Measurements from ENCODE around the gene SLC35B4. TPM values are rescaled to one million over a fixed set of nuclear protein-coding genes. Genes with fewer than 3 reads are reported as not detected.

The SLC35B4 gene
- total RNA-seq, 1 experiment from 2014 or later, result 21.6 TPM

GRCh38 chr7:134357486-134357885 lies 40.8 kb upstream of the SLC35B4 start:
- Histone ChIP-seq H3K27me3 (ENCODE audit: control insufficient read depth, insufficient read depth, low read length) (peaks cover 9% of the 10 kb centered on the region; the same call in 1 of the 2 replicates), H3K4me1 (ENCODE audit: control insufficient read depth, insufficient read depth, low read length) (no peaks in the 10 kb centered on the region), H3K36me3 (ENCODE audit: control insufficient read depth, insufficient read depth, low read length) (no peaks in the 10 kb centered on the region), H3K9me3 (ENCODE audit: control insufficient read depth, insufficient read depth, low read depth, low read length) (no peaks in the 10 kb centered on the region), H3K4me3 (ENCODE audit: low read depth in 2 of 2, low read length in 2 of 2) (no peak overlapping the region), H3K27ac (ENCODE audit: low read length) (no peak overlapping the region)
- in situ Hi-C loops (cut with HindIII; ENCODE audit: low pct_unique_long_range_greater_than_20kb, low sequenced_read_pairs) (no loop called here), intact Hi-C loops (cut with micrococcal nuclease; ENCODE audit: unreplicated experiment) (loop anchor here (10.0 kb wide), 1 partner anchor 213 kb away; no protein-coding TSS in a partner anchor)
- TF ChIP-seq TCF7L2 (IDR thresholded peaks at IDR 0.05; ENCODE audit: low read depth, low read length) (no peak), CTCF (IDR thresholded peaks at IDR 0.05) (no peak), REST (IDR thresholded peaks at IDR 0.05; ENCODE audit: insufficient read depth in 1 of 2, low read depth in 2 of 2, low read length in 1 of 2) (no peak), SIN3A (IDR thresholded peaks at IDR 0.05; ENCODE audit: borderline replicate concordance, insufficient read depth, low read depth, low read length) (no peak), POLR2AphosphoS5 (IDR thresholded peaks at IDR 0.05; ENCODE audit: low read depth, low read length) (no peak)
- DNase-seq (ENCODE audit: low read depth, low spot score) (no peak), ATAC-seq (no peak)
- no TSS peak for BruUV-seq (replicated peaks)
- ChIA-PET CTCF (interaction anchor here (0.6 to 2.1 kb wide), 3 partner anchors 75 to 855 kb away, joined by 3 to 4 read pairs (median 3); no protein-coding TSS in a partner anchor), POLR2A (no interaction called here)

- in situ Hi-C loops (cut with HindIII; ENCODE audit: low pct_unique_long_range_greater_than_20kb, low sequenced_read_pairs), result no loop called here
- ChIA-PET CTCF (no interaction called here), POLR2A (no interaction called here)
- no peaks in the 10 kb centered on the region for H3K4me1 ChIP-seq (ENCODE audit: control insufficient read depth, insufficient read depth, low read length)
- no peak overlapping the region for H3K4me3 ChIP-seq (ENCODE audit: low read depth in 2 of 2, low read length in 2 of 2)
- no peak overlapping the region for H3K27ac ChIP-seq (ENCODE audit: low read length)
- H3K27me3 ChIP-seq (ENCODE audit: control insufficient read depth, insufficient read depth, low read length), result peaks cover 9% of the 10 kb centered on the region; the same call in 1 of the 2 replicates
- H3K9me3 ChIP-seq (ENCODE audit: control insufficient read depth, insufficient read depth, low read depth, low read length), result no peaks in the 10 kb centered on the region
- no peaks in the 10 kb centered on the region for H3K36me3 ChIP-seq (ENCODE audit: control insufficient read depth, insufficient read depth, low read length)
- intact Hi-C loops (cut with micrococcal nuclease; ENCODE audit: unreplicated experiment), result loop anchor here (10.0 kb wide), 1 partner anchor 212 kb away; no protein-coding TSS in a partner anchor
- no peak for DNase-seq (ENCODE audit: low read depth, low spot score)
- ATAC-seq, result no peak
- no TSS peak for BruUV-seq (replicated peaks)
- no peak for TF ChIP-seq TCF7L2 (IDR thresholded peaks at IDR 0.05; ENCODE audit: low read depth, low read length)
- TF ChIP-seq POLR2AphosphoS5 (IDR thresholded peaks at IDR 0.05; ENCODE audit: low read depth, low read length), result no peak
- TF ChIP-seq REST (IDR thresholded peaks at IDR 0.05; ENCODE audit: insufficient read depth in 1 of 2, low read depth in 2 of 2, low read length in 1 of 2), result no peak
- no peak for TF ChIP-seq CTCF (IDR thresholded peaks at IDR 0.05)
- no peak for TF ChIP-seq SIN3A (IDR thresholded peaks at IDR 0.05; ENCODE audit: borderline replicate concordance, insufficient read depth, low read depth, low read length)
Observed at GRCh38 chr7:134356421-134356936, 39.7 kb upstream of the SLC35B4 start.
